GM23338 (cell line): ENCODE data around the gene EIF1B.

ENCODE experiments used
- CREB1 ChIP-seq: fragments of 250-450 bp; sonication (Bioruptor Pico); IDR thresholded peaks from 2 replicates; pipeline ENCODE4 v1.5.0; 2020; ENCODE audit warnings: low read depth, mild to moderate bottlenecking, moderate library complexity
- CTCF ChIP-seq, 2 experiments: fragments of 200-600 bp in 1 of 2; sonication (generic) in 1 of 2; conservative IDR thresholded peaks; 2 replicates each; pipeline versions ENCODE4 v1.5.1 to v1.6.1; 2016 to 2017; ENCODE audit warnings: antibody characterized with exemption in 2 of 2, low read depth in 2 of 2, mild to moderate bottlenecking in 2 of 2, moderate library complexity in 1 of 2
- EZH2 ChIP-seq: fragments of 200-600 bp; sonication (generic); IDR thresholded peaks from one replicate; pipeline ENCODE4 v1.8.0; 2017; ENCODE audit warnings: antibody characterized with exemption, mild to moderate bottlenecking, low read depth; ENCODE audit not compliant: unreplicated experiment
- EZH2phosphoT487 ChIP-seq: fragments of 200-600 bp; sonication (generic); IDR thresholded peaks from one replicate; pipeline ENCODE4 v1.8.1; 2018; ENCODE audit warnings: antibody characterized with exemption; ENCODE audit not compliant: unreplicated experiment
- JUNB ChIP-seq: IDR thresholded peaks from one replicate; pipeline ENCODE4 v1.6.1; 2016; ENCODE audit warnings: antibody characterized with exemption; ENCODE audit not compliant: unreplicated experiment
- NANOG ChIP-seq: IDR thresholded peaks from 2 replicates; pipeline ENCODE4 v1.6.1; 2016; ENCODE audit warnings: antibody characterized with exemption, borderline replicate concordance
- POLR2AphosphoS5 ChIP-seq: IDR thresholded peaks from 2 replicates; pipeline ENCODE4 v1.6.1; 2016; ENCODE audit warnings: antibody characterized with exemption, low read depth
- REST ChIP-seq: IDR thresholded peaks from one replicate; pipeline ENCODE4 v1.6.1; 2018; ENCODE audit warnings: antibody characterized with exemption; ENCODE audit not compliant: unreplicated experiment
- STAT1 ChIP-seq: IDR thresholded peaks from one replicate; pipeline ENCODE4 v1.6.1; 2016; ENCODE audit warnings: antibody characterized with exemption; ENCODE audit not compliant: unreplicated experiment
- ZNF114 ChIP-seq: fragments of 250-450 bp; sonication (Bioruptor Pico); IDR thresholded peaks from 2 replicates; pipeline ENCODE4 v1.5.0; 2020; ENCODE audit warnings: mild to moderate bottlenecking, moderate library complexity
- ZNF331 ChIP-seq: fragments of 250-450 bp; sonication (Bioruptor Pico); IDR thresholded peaks from 2 replicates; pipeline ENCODE4 v1.5.0; 2020; ENCODE audit warnings: low read depth, mild to moderate bottlenecking, moderate library complexity
- ZNF462 ChIP-seq: fragments of 250-450 bp; sonication (Bioruptor Pico); IDR thresholded peaks from 2 replicates; pipeline ENCODE4 v1.5.0; 2020; ENCODE audit warnings: mild to moderate bottlenecking, moderate library complexity

- TF ChIP-seq POLR2AphosphoS5, result no peak
- TF ChIP-seq CTCF (conservative IDR thresholded peaks at IDR 0.05; ENCODE audit: low read depth in 2 of 2), result no peak
- TF ChIP-seq EZH2phosphoT487, result no peak
- no peak for TF ChIP-seq JUNB
- TF ChIP-seq CREB1, result no peak
- no peak for TF ChIP-seq EZH2
- TF ChIP-seq ZNF114, result no peak
- no peak for TF ChIP-seq NANOG
- TF ChIP-seq REST, result no peak
- no peak for TF ChIP-seq ZNF331
- no peak for TF ChIP-seq ZNF462 (CRISPR knock-in tag)
- no peak for TF ChIP-seq STAT1
Measured at GRCh38 chr3:40298075-40298474, 11.4 kb upstream of the EIF1B start.
